ENCODE measurements around the gene TBX20. TPM values are rescaled to one million over a fixed set of nuclear protein-coding genes. Genes with fewer than 3 reads are reported as not detected.

Gene TBX20
- total RNA-seq = 30.6 TPM

- DNase-seq (ENCODE audit: low spot score) = peak; percentile 57
Measured at GRCh38 chr7:35253710-35254495, at the start of gene TBX20. Gene TBX20, minus strand, starts transcription at chr7:35254100. Its CDS starts 480 bp downstream, at chr7:35253620.

- DNase-seq (ENCODE audit: low spot score) = no peak
Measured at GRCh38 chr7:35289376-35289775, 35.5 kb upstream of the TBX20 start.

GRCh38 chr7:35286986-35287385 lies 33.1 kb upstream of the TBX20 start:
- no peak for DNase-seq (ENCODE audit: low spot score)

GRCh38 chr7:35286422-35286821 lies 32.5 kb upstream of the TBX20 start:
- no peak for DNase-seq (ENCODE audit: low spot score)

- no peak for DNase-seq (ENCODE audit: low spot score)
Measured at GRCh38 chr7:35285799-35286198, 31.9 kb upstream of the TBX20 start.

GRCh38 chr7:35280902-35281301 lies 27.0 kb upstream of the TBX20 start:
- DNase-seq (ENCODE audit: low spot score) = no peak

GRCh38 chr7:35277359-35277758 lies 23.5 kb upstream of the TBX20 start:
- no peak for DNase-seq (ENCODE audit: low spot score)

GRCh38 chr7:35272246-35272645 lies 18.3 kb upstream of the TBX20 start:
- no peak for DNase-seq (ENCODE audit: low spot score)

GRCh38 chr7:35268953-35269352 lies 15.1 kb upstream of the TBX20 start:
- DNase-seq (ENCODE audit: low spot score) = no peak

GRCh38 chr7:35267411-35267810 lies 13.5 kb upstream of the TBX20 start:
- no peak for DNase-seq (ENCODE audit: low spot score)

- DNase-seq (ENCODE audit: low spot score) = no peak
Measured at GRCh38 chr7:35263396-35263795, 9.5 kb upstream of the TBX20 start.

GRCh38 chr7:35261476-35262285 lies 7.8 kb upstream of the TBX20 start:
- no peak for DNase-seq (ENCODE audit: low spot score)

GRCh38 chr7:35261041-35261440 lies 7.1 kb upstream of the TBX20 start:
- no peak for DNase-seq (ENCODE audit: low spot score)

GRCh38 chr7:35260246-35260645 lies 6.3 kb upstream of the TBX20 start:
- no peak for DNase-seq (ENCODE audit: low spot score)

- no peak for DNase-seq (ENCODE audit: low spot score)
Measured at GRCh38 chr7:35259523-35259908, 5.6 kb upstream of the TBX20 start.

GRCh38 chr7:35258868-35259522 lies 5.1 kb upstream of the TBX20 start:
- no peak for DNase-seq (ENCODE audit: low spot score)

- DNase-seq (ENCODE audit: low spot score) = no peak
Measured at GRCh38 chr7:35258125-35258867, 4.4 kb upstream of the TBX20 start.

- no peak for DNase-seq (ENCODE audit: low spot score)
Measured at GRCh38 chr7:35257251-35258124, 3.6 kb upstream of the TBX20 start.

- DNase-seq (ENCODE audit: low spot score) = no peak
Measured at GRCh38 chr7:35256256-35257175, 2.6 kb upstream of the TBX20 start.

All from mucosa of gallbladder (tissue), 1 donor.